ENCODE measurements around the gene KRTAP5-8.
"Not testable (repeated sequence)": the region's sequence is repeated elsewhere in the genome, so short reads cannot be mapped to it uniquely, and the experiment has no call there.

The KRTAP5-8 gene

DNA sequence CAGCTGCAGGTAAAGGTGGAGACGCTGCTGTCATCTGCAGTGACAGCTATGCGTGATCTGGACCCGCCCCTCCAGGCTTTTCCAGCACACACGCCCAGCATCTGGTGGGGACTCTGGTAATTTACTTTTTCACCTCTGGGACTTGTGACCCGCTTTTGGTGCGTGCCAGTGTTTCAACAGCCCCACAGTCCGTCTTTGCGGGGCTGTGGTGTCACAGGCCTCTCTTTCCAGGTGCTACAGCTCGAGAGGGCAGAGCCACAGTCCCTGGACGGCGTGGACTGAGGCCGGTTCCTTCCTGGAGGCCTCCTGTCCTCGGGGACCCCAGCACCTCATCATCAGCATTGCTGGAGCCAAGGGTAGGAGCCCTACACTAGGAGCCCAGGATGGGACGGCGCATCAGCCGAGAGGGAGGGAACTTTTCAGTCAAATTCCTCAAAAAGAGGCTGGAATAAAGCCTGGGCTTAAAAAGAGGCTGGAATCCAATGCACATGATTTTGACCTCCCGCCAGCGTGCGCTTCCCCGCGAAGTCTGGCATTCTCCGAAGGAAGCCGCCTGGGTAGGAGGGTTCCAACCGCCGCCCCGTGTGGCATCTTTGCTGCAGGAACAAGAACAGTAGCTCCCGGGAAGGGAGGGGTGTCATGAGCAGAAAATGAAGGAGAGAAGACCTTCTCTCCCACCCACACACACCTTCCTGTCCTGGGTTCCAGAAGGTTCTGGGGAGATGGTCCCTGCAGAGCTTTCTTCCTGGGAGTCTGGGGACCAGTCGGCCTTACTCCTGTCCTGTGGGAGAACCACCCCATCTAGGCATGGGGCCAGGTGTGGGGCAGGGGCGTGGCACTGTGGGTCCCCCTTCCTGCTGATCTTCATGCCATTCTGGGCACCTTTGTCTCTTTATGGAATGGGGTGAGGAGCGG lies 36.5 kb upstream of the KRTAP5-8 start:
- no peak for TF ChIP-seq ZNF274 (IDR thresholded peaks at IDR 0.05; ENCODE audit: low read depth, low read length)
- H3K4me3 ChIP-seq (ENCODE audit: low read length) = no peak overlapping the region

DNA sequence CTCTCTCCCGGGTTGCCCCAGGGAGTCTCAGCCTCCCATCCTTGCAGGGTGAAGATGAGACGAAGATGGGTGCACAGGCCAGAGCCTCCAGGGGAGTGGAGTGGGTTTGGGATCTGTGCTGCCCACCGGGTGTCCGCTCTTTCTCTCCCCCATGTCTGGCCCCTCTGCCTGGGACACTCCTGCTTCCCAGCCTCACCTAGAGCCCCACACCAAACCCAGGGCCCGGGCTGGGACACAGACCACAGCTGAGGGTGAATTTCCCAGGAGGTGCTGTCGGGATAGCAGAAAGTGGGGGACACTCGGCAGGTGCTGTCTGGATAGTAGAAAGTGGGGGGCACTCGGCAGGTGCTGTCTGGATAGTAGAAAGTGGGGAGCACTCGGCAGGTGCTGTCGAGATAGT lies 35.8 kb upstream of the KRTAP5-8 start:
- TF ChIP-seq ZNF274 (IDR thresholded peaks at IDR 0.05; ENCODE audit: low read depth, low read length) = no peak
- H3K4me3 ChIP-seq (ENCODE audit: low read length) = no peak overlapping the region

DNA sequence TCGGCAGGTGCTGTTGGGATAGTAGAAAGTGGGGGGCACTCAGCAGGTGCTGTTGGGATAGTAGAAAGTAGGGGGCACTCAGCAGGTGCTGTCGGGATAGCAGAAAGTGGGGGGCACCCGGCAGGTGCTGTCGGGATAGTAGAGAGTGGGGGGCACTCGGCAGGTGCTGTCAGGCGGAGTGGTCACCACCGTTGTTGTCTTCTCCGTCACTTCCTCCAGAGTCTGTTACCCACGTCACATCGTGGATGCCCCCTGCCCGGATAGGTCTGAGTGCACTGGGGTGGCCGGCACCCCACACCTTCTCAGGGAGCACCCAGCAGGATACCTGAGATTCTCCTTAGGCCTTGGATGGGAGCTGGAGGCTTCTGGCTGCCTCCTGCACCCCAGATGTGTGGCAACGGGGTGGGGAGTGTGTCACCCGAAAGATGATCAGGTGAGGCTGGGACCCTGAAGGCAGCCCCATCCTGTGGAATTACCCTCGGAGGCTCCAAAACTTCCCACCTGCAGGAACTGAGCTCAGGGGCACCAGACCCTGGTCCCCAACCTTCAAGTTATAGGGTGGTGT lies 34.9 kb upstream of the KRTAP5-8 start:
- TF ChIP-seq ZNF274 (IDR thresholded peaks at IDR 0.05; ENCODE audit: low read depth, low read length) = no peak
- no peak overlapping the region for H3K4me3 ChIP-seq (ENCODE audit: low read length)

DNA sequence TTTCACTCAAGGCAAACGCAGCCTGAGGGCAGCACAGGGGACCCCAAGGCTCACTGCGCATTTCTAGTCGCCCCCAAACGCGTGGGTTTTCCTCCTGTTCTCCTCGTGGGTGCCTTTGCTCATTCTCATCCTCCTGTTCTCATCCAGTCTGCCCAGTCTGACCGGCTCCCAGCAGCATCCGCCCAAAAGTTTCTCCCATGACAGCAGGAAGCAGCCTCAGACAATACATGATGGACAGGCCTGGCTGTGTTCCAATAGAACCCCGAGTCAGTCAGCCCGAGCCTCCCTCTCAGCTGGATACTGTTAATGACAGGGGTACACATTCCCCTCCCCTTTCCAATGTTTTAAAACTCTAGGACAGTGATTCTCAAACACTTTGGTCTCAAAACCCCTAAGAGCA lies 33.3 kb upstream of the KRTAP5-8 start:
- H3K4me3 ChIP-seq (ENCODE audit: low read length) = no peak overlapping the region

DNA sequence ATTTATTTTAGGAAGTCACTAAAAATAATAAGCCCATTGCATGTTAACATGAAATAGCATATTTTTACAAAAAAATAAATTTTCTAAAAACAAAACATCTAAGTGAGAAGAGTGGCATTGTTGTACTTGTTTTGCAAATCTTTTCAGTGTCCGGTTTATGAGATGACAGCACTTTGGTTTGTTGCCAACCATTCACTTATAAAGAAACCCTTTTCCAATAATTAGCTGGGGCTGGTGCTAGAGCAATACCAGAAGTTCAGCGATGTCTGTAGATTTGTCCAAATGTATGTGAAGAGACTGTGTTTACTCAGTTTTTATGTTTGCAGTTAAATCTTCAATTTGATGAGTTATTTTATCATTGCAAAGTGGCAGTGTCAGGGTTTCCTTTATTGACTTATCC lies 32.8 kb upstream of the KRTAP5-8 start:
- TF ChIP-seq ZNF274 (IDR thresholded peaks at IDR 0.05; ENCODE audit: low read depth, low read length) = no peak
- no peak overlapping the region for H3K4me3 ChIP-seq (ENCODE audit: low read length)

More for the DNA sequence above, 33.3 kb upstream of the KRTAP5-8 start:
- no peak for TF ChIP-seq ZNF274 (IDR thresholded peaks at IDR 0.05; ENCODE audit: low read depth, low read length)

DNA sequence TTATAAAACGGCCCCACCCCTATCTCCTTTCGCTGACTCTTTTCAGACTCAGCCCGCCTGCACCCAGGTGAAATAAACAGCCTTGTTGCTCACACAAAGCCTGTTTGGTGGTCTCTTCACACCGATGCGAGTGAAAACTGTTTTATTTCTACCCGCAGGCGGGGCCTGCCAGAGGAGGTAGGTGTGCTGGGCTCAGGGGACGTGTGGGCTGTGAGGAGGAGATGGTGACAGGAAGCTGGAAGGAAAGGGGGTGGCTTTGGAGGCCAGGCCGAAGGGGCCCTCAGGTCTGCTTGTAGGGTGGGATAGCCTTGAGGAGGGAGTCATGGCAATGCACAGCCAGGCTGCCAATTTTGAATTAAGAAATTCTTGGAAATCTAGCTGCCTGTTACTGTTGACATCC lies 32.0 kb upstream of the KRTAP5-8 start:
- no peak for TF ChIP-seq ZNF274 (IDR thresholded peaks at IDR 0.05; ENCODE audit: low read depth, low read length)
- no peak overlapping the region for H3K4me3 ChIP-seq (ENCODE audit: low read length)

DNA sequence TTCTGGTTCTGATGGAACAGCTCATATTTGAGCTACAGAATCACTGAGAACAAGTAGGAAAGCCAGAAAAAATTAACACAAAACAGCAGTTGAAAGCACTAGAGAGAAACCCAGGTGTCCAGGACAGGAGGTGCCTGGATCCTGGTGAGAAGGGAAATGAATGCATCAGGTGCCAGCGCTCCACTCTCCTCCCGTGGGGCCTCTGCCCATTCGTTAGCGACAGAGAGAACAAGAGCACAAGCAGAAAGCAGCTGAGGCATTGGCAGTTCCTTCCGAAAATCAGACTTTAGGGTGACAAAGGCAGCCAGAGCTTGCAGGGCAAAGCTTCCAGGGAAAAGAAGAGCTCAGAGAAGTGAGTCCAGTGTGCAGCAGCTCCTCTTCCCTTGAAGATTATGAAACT lies 30.7 kb upstream of the KRTAP5-8 start:
- no peak overlapping the region for H3K4me3 ChIP-seq (ENCODE audit: low read length)
- no peak for TF ChIP-seq ZNF274 (IDR thresholded peaks at IDR 0.05; ENCODE audit: low read depth, low read length)

DNA sequence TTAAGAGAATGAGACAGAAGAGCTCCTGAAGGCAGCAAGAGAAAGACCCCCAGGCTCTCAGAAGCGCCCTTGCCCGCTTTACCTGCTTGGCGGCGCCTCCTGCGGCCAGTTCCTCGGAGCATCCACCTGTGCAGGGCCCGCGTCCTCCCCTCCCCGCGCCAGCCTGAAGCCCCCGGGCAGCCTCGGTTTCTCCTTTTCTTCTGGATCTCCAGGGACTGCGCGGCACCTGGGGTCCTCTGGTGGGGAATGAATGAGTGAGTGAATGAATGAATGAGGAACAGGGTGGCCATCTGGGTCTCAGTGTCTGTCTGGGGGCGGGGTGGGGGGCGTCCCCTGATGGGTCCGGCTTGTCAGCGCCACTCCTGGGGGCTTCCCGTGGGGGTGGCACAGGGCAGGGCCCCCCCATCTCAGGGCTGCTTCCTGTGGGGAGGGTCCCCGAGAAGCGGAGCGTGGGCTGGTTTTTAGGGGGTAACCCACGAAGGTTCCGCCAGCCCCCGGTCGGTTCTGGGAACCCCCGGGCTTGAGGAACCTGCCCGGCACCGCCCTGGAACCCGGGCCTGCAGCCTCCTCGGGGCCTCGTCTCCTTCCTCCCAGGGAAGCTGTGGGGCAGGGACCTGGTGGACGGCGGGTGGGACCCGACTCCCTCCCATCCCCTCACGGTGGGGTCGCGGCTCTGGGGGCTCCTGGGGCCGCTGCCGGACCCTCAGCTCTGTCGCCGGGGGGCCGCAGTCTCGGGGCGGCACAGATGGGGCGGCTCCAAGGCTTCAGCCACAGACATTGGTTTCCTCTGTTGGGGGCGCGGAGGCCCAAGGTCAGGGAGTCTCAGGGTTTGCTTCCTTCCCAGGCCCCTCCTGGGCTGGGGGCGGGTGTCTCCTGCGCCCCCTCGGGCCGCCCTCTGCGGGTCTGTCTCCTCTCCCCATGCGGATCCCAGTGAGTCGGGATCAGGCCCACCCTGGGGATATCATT lies 19.0 kb upstream of the KRTAP5-8 start:
- no peak overlapping the region for H3K4me3 ChIP-seq (ENCODE audit: low read length)
- no peak for TF ChIP-seq ZNF274 (IDR thresholded peaks at IDR 0.05; ENCODE audit: low read depth, low read length)

DNA sequence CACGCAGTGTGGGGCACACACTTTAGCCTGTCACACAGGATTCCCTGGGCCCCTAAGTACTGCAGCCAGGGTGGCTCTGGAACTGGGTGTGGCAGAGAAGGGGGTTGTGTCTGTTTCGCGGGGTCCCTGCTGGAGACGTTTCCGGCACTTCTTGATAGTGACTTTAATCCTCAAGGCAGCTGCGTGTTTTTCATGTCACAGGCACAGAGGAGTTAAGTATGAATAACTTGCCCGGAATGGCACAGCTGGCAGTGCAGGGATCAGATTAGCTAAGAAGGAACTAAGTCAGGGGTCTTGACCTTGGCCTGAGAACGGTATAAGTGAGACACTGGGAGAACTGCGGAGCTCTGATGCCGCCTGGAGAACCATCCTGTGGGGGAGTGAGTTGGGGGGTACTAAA lies 18.3 kb upstream of the KRTAP5-8 start:
- no peak for TF ChIP-seq ZNF274 (IDR thresholded peaks at IDR 0.05; ENCODE audit: low read depth, low read length)
- H3K4me3 ChIP-seq (ENCODE audit: low read length) = no peak overlapping the region

DNA sequence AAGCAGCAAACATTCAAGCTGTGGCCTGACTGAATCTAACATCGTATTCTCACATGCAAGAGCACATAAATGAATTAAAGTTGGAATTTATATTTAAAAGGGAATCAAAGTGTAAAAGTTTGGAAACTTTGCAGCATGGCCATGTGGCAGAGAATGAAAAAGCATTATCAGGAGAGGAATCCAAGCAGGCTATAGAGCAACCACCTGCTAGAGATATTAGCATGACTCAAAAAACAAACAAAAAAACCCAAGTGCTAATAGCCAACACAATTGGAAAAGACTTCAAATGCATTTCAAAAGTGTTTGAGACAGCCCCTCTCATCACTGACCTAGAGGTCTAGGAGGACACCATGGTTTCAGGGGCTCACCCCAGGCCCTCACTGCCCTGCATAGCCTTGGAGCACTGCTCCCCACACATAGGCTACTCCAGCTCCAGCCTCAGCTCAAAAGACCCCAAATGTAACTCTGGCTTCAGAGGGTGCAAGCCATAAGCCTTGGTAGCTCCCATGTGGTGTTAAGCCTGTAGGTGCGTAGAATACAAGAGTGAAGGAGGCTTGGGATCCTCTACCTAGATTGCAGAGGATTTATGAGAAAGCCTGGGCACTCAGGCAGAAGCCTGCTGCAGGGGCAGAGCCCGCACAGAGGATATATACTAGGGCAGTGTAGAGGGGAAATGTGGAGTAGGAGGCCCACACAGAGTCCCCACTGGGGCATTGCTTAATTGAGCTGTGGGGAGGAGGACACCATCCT lies 12.5 kb upstream of the KRTAP5-8 start:
- TF ChIP-seq ZNF274 (IDR thresholded peaks at IDR 0.05; ENCODE audit: low read depth, low read length) = no peak

DNA sequence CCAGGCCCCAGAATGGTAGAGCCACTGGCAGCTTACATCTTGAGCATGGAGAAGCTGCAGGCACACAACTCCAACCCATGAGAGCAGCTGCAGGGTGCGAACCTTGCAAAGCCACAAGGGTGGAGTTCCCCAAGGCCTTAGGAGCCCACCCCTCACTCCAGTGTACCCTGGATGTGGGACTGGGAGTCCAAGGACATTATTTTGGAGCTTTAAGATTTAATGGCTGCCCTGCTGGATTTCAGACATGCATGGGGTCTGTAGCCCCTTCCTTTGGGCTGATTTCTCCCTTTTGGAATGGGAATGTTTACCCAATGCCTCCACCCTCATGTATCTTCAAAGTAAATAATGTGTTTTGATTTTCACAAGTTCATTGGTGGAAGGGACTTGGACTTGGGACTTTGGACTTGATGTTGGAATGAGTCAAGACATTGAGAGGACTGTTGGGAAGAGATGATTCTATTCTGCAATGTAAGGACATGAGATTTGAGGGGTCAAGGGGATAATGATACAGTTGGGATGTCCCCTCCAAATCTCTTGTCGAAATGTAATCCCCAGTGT lies 11.8 kb upstream of the KRTAP5-8 start:
- no peak overlapping the region for H3K4me3 ChIP-seq (ENCODE audit: low read length)
- TF ChIP-seq ZNF274 (IDR thresholded peaks at IDR 0.05; ENCODE audit: low read depth, low read length) = no peak

More for the DNA sequence above, 12.5 kb upstream of the KRTAP5-8 start:
- no peak overlapping the region for H3K4me3 ChIP-seq (ENCODE audit: low read length)

DNA sequence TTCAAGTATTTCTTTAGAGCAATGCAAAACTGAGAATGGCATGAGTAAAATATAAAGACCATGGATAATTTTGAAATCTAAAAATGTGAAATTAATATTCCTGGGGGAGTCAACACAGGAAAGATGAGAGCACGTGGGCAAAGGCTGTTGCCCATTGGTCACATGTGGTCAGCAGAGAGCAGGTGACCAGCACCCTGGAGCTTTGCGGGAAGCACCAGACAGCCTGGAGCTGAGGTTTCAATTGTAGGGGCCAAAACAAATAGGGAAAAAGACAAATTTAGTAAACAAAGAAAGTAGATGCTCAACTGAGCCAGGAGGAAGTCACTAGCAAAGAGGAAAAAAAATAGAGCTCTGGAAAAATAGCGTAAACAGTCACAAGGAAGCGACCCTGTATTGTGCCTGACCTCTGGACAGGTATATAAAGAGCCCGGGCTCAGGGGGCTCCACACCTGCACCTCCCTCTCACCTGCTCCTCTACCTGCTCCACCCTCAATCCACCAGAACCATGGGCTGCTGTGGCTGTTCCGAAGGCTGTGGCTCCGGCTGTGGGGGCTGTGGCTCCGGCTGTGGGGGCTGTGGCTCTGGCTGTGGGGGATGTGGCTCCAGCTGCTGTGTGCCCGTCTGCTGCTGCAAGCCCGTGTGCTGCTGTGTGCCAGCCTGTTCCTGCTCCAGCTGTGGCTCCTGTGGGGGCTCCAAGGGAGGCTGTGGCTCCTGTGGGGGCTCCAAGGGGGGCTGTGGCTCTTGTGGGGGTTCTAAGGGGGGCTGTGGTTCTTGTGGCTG lies 10.8 kb upstream of the KRTAP5-8 start, which contains the start of gene KRTAP5-7:
Gene KRTAP5-7, plus strand, starts transcription at position 472 of the 780 bp plus-strand sequence. Its CDS starts 34 bp downstream, at position 506.
- not testable (repeated sequence) for H3K4me3 ChIP-seq (ENCODE audit: low read length)
